GM18505 (cell line): Measurements from ENCODE around the gene DGUOK.
A peak's percentile ranks its signal among the peaks of the same experiment; 100 is the strongest.

Source experiments
- ATAC-seq: cut with Tn5 transposase; IDR thresholded peaks from one replicate; pipeline ENCODE4 v1.9.1; 2021; ENCODE audit not compliant: unreplicated experiment
- POLR2A ChIP-seq: IDR thresholded peaks from 4 replicates; pipeline ENCODE4 v1.6.1; 2011; ENCODE audit warnings: borderline replicate concordance; ENCODE audit not compliant: insufficient read depth, insufficient read length; ENCODE audit errors: extremely low read depth

The DGUOK gene

GRCh38 chr2:73963385-73964120, 36.9 kb downstream of the DGUOK start:
- peak; percentile 51 for ATAC-seq
- no peak for TF ChIP-seq POLR2A

DNA sequence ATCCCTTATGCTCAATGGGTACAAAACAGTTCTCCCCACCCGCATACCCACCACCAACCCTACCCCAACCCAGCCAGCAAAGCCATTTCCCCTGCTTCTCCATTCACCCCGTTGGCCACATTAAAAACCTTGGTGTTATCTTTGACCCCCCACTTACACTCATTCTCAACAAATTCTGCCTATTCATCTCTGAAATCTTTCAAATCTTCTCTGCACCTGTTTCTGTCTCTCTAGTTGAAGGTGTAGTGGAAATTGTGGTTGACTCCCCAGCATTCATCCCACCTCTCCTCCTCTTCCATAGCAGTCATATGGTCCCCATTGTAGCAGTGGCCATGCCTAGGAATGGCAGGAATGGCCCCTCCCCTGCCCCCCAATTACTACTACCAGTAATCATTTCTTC, 37.5 kb downstream of the DGUOK start:
- ATAC-seq, result no peak
- TF ChIP-seq POLR2A, result no peak

DNA sequence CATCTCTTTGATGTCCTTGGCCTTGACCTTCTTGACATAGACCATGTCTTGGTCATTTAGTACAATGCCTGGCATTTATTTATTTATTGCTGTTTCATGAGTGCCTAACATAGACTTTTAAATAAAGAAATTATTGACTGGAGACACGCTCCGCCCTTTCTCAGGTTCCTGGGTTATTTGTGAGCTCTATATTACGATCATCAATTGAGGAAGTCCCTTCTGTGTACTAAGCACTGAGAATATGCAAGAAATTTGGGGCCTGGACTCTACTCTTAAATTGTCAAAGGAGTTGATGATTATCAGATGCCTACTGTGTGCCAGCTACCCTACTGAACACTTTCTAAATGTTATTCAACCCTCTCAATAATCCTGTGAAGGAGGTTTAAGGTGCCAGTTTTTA, 38.4 kb downstream of the DGUOK start:
- ATAC-seq, result no peak
- no peak for TF ChIP-seq POLR2A

DNA sequence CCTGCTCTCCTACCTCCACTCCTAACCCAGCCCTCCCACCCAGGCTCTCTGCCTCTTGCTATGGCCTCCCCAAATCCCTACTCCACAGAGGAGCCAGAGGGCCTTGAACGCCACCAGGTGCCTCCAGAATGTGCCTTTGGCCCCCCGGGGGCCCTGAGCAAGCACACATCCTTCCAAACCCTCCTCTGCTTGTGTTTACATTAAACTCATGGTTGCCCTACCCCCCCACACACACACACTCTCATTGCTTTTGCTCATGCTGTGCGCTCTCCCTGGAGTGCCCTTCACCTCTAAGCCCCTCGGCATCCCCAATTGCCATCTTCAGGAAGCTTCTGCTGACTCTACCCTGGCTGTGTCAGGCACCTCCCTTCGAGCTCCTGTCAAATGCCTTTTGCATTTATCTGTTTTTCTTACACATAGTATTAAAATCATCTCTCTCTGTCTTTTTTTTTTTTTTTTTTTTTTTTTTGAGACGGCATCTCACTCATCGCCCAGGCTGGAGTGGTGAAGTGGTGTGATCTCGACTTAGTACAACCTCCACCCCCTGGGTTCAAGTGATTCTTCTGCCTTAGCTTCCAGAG, 41.8 kb downstream of the DGUOK start:
- ATAC-seq, result no peak
- TF ChIP-seq POLR2A, result no peak

GRCh38 chr2:73969356-73969755, 42.7 kb downstream of the DGUOK start:
- no peak for TF ChIP-seq POLR2A
- no peak for ATAC-seq

DNA sequence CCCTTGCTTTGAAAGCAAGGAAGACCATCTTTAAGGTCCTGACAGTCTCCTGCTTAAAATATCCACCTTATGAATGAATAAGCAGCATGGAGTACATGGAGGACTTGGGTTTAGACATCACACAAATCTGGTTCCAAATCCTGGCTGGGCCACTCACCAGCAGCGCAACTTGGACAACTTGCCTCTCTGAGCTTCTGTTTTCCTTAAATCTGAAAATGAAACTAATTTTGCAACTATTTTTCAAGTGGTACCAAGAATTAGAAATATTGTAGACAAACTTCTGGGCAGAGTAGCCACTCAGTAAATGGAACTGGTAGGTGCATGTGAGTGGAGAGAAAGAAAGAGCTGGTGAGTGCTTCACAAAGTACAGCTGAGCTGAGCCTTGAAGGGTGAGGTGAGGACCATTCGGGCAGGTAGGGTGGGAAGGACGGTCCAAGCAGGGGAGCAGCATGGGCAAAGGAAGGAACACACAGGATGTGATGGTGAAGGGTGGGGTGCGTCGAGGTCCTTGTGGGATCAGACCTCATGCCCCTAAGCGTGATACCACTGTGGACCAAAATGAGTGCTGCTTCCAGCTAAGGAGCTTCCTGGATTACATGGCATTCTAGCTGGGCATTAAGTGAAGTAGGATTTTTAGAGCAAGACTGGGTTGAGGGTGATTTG, 43.6 kb downstream of the DGUOK start:
- no peak for TF ChIP-seq POLR2A
- ATAC-seq, result no peak

DNA sequence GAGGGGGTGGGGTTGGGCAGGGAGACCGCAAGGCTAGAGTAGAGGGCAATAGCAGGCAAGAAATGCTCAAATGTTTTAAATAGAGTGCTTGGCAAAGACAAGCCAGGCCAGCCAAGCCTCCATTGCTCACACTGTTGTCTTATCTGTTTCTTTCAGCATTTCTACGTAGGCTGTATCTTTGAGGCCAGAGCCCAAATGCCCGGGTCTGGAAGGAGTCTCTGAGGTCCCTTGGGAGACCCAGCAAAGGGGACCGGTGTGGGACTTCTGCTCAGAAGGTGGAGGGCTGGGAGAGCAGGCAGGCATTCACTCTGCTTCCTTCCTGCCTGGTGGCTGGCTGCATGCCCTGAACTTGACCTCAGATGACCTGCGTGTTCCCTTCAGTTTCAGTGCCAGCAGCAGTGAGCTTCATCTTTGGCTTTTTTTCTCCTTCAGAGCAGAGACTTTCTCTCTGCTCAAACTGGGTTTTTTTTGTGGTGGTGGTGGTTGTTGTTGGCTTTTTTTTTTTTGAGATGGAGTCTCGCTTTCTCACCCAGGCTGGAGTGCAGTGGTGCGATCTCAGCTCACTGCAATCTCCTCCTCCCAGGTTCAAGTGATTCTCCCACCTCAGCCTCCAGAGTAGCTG, 44.3 kb downstream of the DGUOK start:
- peak; percentile 35 for TF ChIP-seq POLR2A
- ATAC-seq, result peak; percentile 69

- TF ChIP-seq POLR2A, result no peak
- no peak for ATAC-seq
Observed at GRCh38 chr2:73971722-73972121, 45.0 kb downstream of the DGUOK start.

- ATAC-seq, result no peak
- TF ChIP-seq POLR2A, result no peak
Observed at GRCh38 chr2:73972846-73973245, 46.2 kb downstream of the DGUOK start.

GRCh38 chr2:73975731-73976130, 49.1 kb downstream of the DGUOK start:
- no peak for TF ChIP-seq POLR2A
- ATAC-seq, result no peak

DNA sequence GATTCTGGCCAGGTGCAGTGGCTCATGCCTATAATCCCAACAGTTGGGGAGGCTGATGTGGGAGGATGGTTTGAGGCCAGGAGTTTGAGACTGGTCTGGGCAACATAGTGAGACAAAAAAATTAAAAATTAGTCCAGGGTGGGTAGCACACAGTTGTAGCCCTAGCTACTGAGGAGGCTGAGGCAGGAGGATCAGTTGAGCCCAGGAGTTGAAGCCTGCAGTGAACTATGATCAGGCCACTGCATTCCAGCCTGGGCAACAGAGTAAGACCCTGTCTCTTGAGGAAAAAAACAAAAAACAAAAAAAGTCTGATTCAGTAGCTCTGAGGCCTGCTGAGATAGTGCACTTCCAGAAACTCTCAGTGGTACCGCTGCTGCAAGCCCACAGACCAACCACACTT, 50.1 kb downstream of the DGUOK start:
- TF ChIP-seq POLR2A, result no peak
- ATAC-seq, result no peak

DNA sequence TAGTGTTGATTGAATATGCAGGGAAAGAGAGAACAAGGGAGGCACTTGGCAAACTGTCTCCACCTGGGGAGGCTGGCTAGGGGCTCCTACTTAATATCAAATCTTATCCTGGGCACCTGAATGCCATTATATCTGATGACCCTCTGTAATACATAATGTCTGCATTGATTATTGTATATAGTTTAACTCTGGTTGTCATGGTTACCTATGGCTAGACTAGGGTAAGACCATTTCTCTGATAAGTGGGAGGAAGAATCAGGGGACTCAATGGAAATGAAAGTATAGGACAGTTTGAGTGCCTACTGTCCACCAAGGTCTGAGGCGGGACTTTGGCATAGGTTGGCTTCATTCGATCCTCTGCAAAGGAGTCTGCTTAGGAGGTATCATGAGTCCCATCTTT, 50.8 kb downstream of the DGUOK start:
- TF ChIP-seq POLR2A, result no peak
- ATAC-seq, result no peak

DNA sequence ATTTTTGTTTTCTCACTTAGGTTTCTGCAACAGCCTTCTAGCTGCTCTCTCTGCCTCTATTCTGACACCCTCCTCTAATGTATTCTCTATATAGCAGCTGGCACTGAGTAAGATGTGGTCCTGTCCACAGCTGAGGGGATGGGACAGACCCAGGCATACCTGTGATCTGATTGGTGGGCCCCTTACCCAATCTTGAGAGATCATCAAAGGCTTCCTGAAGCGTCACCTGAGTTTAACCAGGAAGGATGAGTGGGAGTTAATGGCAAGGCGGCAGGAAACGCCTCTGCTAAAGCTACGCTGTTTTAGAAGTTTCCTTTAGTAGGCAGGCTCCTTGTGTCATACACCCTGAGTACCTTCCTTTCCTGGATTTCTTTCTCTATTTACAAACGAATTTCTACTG, 52.3 kb downstream of the DGUOK start:
- no peak for TF ChIP-seq POLR2A
- ATAC-seq, result peak; percentile 36

- no peak for TF ChIP-seq POLR2A
- no peak for ATAC-seq
Observed at GRCh38 chr2:73979686-73980085, 53.0 kb downstream of the DGUOK start.
